Amniotic epithelial cell (primary cell): ENCODE measurements around the gene TRIM3.

Source experiments
- DNase-seq: peaks from one replicate; pipeline ENCODE4 v3.0.0-alpha.2; 2010; ENCODE audit warnings: low read depth

TRIM3 gene

DNA sequence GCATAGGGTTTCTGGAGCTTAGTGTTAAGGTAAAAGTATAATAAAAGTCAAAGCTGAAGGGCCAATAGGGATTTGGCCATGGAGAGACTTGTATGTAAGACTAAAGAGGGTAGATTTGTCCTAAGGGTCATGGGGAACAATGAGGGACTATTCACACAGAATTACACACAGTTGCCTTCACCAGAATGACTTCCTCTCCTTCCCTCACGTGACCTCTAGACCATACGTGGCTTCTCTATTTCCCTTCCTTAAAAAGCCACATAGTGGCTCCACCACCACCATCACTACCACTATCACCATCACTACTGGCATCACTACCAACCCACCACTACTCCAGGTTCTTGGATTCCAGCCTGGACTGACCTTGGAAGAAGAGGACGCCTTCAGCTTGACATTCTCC, 35.7 kb downstream of the TRIM3 start:
- no peak for DNase-seq

- DNase-seq, result no peak
Observed at GRCh38 chr11:6437423-6437822, 36.3 kb downstream of the TRIM3 start.

- no peak for DNase-seq
Observed at GRCh38 chr11:6433998-6434660, 39.6 kb downstream of the TRIM3 start.

DNA sequence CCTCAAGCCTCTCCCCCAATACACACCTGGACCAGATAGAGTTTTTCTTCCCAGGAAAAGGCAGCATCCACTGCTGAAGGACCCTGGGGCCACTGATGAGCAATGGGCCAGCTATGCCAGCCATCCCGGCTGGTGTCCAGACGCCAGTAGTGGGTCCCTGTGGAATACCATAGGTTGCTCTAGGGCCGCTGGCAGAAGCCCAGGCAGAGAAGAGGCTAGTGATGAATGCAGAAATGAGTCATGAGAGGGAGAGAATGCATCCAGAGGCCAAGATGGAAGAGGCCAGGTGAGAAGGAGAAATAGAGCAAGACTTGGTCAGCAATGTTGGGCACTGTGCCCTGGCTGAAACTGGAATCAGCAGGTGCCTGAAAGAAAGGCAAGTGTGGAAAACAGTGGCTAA, 41.9 kb downstream of the TRIM3 start:
- DNase-seq, result peak; percentile 28

DNA sequence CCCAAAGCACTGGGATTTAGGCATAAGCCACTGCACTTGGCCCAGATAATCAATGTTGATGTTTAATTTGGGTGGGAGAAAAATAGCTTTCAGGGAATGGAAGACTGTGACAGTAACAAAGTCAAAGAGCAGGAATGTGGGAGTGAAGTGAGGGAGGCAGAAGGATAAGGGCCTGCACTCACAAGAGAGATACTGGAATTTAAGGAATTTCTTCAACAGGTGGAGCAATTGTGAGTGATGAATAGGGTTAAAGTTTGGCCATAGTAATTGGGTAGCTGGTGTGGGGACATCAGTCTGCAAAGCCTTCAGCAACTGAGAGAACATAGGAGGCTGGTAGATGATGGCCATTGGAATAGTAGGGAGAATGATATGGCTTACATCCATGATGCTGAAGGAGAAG, 46.2 kb downstream of the TRIM3 start:
- no peak for DNase-seq

DNA sequence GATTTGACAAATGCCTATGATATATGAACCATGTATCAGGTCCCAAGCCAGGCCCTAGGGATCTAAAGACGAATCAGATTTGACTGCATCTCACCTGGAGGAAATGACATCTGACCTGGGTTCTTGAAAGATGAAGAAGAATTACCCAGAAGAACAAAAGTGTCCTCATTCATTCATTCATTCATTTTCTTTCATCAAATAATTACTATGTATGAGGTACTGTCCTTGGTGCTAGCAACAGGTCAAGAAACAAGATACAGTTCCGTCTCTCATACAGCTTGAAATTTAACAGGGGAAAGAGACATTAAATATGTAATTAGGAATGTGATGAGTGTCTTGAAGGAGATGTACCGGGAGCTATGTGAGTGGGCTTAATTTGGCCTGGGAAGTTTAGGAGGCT, 53.1 kb downstream of the TRIM3 start:
- DNase-seq, result no peak

DNA sequence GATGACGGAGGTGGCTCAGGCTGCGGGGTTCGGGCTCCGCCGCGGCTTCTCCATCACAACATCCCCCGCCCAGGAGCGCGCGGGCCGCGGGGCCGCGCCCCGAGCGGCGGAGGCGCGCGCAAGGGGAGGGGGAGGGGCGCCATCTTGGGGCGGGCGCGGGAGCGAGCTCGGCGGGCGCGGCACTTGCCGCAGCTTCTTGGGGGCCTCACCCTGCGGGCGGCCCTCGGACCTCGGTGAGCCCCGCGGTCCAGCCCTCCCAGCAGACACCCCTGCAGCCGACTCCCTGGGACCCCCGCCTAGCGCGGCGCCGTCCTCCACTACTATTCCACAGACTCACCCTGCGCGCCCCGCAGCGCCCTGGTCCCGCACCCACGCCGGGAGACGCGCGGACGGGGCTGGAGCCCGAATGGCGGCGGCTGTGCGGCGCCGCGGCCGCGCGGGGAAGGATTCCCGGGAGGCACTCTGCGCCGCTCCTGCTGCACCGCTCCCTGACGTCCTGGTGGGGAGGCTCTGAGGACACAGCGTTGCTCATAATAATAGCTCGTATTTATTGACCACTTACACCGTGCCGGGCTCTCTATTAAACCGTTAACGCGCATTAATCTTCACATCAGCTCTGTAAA, 54.6 kb downstream of the TRIM3 start, which contains the start of gene APBB1:
TSS of gene APBB1 (minus strand) at position 86 of the 623 bp plus-strand sequence. CDS start 7,747 bp downstream, outside the sequence.
- peak; percentile 37 for DNase-seq

- no peak for DNase-seq
Observed at GRCh38 chr11:6418557-6419008, 55.2 kb downstream of the TRIM3 start.

GRCh38 chr11:6417907-6418556, 55.7 kb downstream of the TRIM3 start:
- no peak for DNase-seq

DNA sequence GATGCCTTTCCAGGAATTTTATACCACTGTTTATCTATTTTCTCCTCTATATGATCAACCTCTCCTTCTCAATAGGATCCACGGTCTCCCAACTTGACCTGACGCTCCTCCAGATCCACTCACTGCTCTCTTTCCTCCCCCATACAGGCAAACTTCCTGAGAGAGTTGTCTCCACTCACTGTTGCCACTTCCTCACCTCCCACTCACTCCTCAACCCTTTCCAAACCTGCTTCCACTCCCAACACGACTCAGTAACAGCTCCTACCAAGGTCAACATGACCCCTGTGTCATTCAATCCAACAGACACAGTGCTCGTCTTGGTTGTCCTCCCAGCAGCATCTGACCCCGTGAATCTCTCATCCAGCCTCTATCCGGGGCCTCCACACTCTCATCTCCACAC, 57.9 kb downstream of the TRIM3 start:
- no peak for DNase-seq

DNA sequence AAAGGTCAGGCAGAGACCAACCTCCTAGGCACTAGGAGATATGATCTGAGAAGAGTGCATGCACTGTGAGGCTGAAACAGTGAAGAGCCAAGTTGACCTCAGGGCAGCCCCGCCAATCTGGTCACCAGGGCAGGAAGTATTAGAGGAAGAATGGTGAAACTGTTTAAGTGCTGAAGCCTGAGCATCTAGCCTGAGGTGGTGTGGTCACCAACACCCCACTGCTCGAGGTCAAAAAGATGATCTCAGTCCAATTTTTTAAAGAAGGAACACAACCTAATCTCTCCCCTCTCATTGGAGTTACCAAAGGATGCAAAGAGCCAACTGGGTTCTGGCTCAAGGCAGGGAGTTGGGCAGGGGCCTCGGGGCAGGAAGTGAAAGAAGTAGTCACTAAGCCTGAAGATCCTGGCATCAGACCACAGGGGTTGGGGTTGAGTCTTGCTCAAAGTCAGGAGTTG, 58.8 kb downstream of the TRIM3 start:
- no peak for DNase-seq

GRCh38 chr11:6413791-6414201, 59.9 kb downstream of the TRIM3 start:
- DNase-seq, result no peak

DNA sequence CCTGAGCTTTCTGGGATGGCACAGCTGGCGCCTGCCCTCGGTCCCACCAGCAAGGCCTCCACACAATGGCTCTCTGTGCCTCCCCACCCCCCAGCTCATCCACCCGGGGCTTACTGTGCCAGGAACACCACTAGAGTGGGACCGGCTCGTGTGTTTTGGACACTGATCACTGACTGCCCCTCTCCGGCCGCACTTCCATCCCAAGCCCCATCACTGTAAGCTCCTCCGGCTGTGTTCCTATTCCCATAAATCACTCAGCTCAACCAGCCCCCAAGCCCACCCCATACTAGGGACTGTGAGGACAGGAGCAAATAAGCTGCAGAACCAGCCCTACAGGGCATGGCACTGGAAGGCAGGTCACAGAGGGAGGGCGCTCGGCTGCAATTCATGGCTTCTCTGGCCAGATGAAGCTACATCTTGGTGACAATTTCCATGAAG, 62.1 kb downstream of the TRIM3 start:
- DNase-seq, result no peak

DNA sequence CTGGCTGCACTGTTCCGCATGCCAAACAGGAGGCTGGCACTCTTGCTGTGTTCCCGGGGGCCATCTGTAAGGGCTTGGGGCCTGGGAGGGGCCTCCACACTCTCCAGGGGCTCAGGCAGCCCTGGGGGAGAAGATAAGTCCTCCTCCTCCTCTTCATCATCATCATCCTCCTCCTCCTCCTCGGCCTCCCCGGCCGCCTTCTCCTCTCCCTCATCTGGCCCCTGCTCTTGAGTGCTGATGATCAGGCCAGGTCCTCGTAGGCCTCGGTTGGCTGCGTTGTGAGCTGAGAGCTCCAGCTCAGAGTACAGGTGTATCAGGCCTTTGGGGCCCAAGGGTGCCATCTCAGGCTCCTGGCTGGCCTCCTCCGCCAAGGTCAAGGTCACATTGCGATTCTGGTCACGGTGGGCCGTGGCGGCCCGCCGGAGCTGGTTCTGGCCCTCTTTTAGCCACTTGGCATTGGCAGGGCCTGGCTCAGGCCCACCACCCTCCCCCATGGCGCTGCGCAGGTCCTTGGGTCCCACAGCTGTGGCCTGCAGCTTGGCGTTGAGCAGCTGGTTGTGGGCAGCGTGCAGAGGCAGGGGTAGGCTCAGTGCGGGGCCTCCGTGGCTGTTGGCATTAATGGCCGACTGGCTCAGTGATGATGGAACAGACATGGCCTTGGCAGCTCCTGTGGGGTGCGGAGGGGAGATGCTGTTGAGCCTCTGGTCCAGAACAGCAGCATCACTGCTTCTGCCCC, 62.9 kb downstream of the TRIM3 start:
- no peak for DNase-seq

DNA sequence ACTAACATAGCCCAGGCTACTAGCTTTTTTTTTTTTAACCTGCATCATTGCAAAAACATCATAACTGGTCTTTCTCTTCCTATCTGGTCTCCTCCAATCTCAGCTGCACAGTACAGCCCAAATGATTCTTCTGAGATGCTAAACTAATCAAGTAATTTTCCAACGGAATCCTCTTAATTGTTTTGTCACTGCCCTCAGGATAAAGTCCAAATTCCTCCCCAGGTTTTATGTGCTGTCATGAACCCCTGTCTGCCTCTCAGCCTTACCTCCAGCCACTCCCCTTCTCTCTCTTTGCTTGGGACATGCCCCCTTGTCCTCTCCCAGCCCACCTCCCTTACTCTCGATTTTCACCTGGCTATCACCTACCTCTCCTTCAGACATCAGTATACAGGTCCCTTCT, 67.4 kb downstream of the TRIM3 start:
- no peak for DNase-seq

DNA sequence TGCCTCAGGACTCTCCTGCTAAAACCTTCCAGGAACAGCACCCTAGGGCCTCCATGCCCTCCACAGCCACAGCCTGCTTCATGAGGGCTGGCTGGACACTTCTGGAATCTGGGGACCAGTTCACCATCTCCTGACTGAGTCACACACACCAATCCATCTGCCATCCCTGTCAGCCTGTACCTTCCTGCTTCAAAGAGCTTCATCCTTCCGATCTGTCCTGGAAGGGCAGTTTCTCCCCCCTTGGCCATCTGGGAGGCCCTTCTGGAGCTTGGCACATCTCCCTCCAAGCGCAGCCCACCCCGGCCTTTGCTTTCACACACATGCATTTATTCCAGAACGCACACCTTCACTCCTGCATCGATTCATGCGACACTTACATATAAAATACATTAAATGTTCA, 67.9 kb downstream of the TRIM3 start:
- DNase-seq, result no peak

GRCh38 chr11:6405052-6405667, 68.6 kb downstream of the TRIM3 start:
- peak; percentile 70 for DNase-seq

DNA sequence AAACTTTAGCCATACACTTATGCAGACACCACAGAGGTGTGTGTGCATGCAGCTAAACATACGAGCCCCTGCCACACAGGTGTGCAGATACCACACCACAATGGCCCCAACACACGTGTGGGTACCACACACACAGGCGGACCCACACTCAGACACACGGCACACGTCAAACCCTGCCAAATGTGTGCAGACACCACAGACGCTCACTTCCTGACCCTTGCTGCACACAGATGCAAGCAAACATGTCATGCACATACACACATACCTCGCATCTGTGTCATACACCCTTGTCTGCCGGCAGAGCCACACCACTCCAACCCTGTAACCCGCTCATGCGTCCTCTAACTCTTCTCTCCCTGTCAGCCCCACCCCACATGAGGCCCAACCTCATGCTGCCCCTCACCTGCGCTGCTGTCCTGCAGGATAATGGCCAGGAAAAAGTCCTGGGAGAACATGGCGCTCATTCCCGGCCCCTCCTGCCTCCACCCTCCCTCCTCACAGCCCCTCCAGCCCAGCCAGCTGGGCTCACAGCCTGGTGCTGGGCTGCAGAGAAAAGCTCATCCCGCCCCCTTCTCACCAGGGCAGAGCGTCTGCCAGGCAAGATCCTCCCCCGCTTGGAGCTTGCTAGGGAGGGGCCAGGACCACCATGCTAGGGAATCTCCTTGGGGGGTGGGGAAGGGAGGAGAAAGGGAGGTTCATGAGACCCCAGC, 69.2 kb downstream of the TRIM3 start:
- DNase-seq, result no peak

DNA sequence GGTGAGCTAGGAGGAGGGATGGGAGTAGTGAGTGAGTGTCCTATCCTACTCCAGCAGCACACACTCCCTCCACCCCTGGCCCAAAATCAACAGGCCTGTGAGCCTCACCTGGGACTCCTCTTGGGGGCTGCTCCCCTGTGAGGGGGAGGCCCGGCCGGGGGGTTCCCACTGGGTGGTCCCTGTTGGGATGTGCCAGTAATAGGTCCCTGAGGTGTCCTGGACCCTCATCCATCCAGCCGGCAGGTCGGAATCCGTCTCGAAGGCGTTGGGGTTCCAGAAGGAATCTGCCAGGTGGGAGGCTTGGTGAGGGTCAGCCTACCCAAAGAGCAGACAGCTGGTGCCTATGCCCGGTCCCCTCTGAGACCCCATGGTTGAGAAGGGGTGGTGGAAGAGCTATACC, 70.2 kb downstream of the TRIM3 start:
- DNase-seq, result no peak

DNA sequence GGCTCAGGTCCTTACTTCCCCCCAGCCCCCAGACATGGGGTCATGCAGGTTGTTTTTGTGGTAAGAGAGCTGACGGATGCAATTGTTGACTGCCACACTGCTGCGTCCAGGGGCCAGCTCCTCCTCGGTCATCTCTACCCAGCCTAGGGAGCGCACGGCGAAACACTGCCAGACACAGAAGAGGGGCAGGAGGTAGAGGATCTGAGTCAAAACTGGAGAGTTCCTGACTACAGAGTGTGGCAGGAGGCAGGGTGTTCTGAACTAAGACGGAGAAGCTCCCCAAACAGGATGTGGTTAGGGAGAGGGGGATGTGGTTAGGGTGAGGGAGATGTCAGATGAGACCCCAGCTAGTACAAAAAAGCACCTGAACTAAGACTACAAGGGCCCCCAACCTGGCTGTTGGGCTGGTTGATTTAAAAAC, 71.2 kb downstream of the TRIM3 start:
- DNase-seq, result no peak

DNA sequence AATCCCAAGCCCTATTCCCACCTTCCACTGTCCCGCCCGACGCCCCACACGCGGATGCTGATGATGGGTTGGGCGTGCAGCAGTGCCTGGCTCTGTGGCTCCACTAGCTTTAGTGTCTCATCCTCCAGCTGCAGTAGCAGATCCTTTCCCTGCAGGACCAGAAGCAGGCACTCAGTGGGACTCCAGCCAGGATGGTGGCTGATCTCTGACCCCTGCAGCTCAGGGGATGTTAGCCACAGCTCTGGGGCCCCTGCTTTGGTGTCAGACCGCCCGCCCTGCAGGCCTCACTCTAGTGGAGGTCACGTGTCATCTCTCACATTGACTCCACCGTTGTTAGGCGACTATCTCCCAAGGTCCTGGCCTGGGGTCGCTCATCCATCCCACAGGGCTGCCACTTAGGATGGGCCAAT, 71.7 kb downstream of the TRIM3 start:
- DNase-seq, result no peak
